HCT116 (cell line): Measurements from ENCODE around the gene SLC9A9. TPM values are rescaled to one million over a fixed set of nuclear protein-coding genes. Genes with fewer than 3 reads are reported as not detected.

Source experiments
- ATAC-seq: fragments of 200-7000 bp; cut with Tn5 transposase; 2 replicates; pipeline ENCODE4 v1.9.1; 2020; ENCODE audit warnings: mild to moderate bottlenecking, moderate library complexity
- BruUV-seq: library from RNA; stranded (reverse); fragments of 400-500 nt; replicated peaks from 2 replicates; lab custom pipeline; 2021; lab: Mats Ljungman, UMichigan
- CTCF ChIA-PET: fragments of 300-600 bp; sonication (Branson Sonifier 250); formaldehyde crosslinking; loops from one replicate; lab custom pipeline; 2021; ENCODE audit warnings: antibody characterized with exemption; lab: Charles Lee
- POLR2A ChIA-PET: fragments of 300-600, 350-600 bp; sonication (Branson Sonifier 250); formaldehyde crosslinking; loops from one replicate; lab custom pipeline; 2021; ENCODE audit warnings: antibody characterized with exemption; lab: Charles Lee
- RAD21 ChIA-PET, 2 experiments: fragments of 300-600 bp; sonication (Branson Sonifier 250); formaldehyde crosslinking; loops; one replicate each; lab custom pipeline; 2023; ENCODE audit warnings: low total read pairs in 2 of 2; ENCODE audit not compliant: uncharacterized antibody in 2 of 2, unreplicated experiment in 2 of 2, low non-redundant PET in 1 of 2; lab: Charles Lee
- DNase-seq: peaks from one replicate; pipeline ENCODE4 v3.0.0-alpha.2; 2010; ENCODE audit warnings: low read depth, low spot score
- H2AFZ ChIP-seq: fragments of 200-600 bp; shearing (Covaris generic), sonication (generic); 2 replicates; pipeline ENCODE4 v1.6.1; 2017; ENCODE audit warnings: low read depth, mixed run types, mixed read lengths, antibody characterized with exemption, low read length; ENCODE audit not compliant: poor library complexity, severe bottlenecking
- H3K27ac ChIP-seq: 2 replicates; pipeline ENCODE4 v1.5.1; 2012; ENCODE audit warnings: low read depth, low read length
- H3K27me3 ChIP-seq: fragments of 200-600 bp; sonication (generic); 2 replicates; pipeline ENCODE4 v1.6.1; 2016; ENCODE audit warnings: mixed run types, low read length, mixed read lengths; ENCODE audit not compliant: insufficient read depth
- H3K36me3 ChIP-seq, 2 experiments: fragments of 200-500 bp in 1 of 2; fragments of 200-600 bp in 1 of 2; sonication (Bioruptor generic) in 1 of 2; sonication (generic) in 1 of 2; 2 replicates each; pipeline versions ENCODE4 v1.5.1 to v1.6.1; 2014 to 2016; ENCODE audit warnings: low read length in 2 of 2, inconsistent platforms in 1 of 2, mixed read lengths in 1 of 2, mixed run types in 1 of 2; ENCODE audit not compliant: insufficient read depth in 2 of 2, control insufficient read depth in 1 of 2
- H3K4me1 ChIP-seq, 2 experiments: fragments of 200-600 bp in 1 of 2; sonication (generic) in 1 of 2; 2 replicates each; pipeline versions ENCODE4 v1.5.1 to v1.6.1; 2012 to 2017; ENCODE audit warnings: low read length in 2 of 2, inconsistent platforms in 1 of 2, mild to moderate bottlenecking in 1 of 2, mixed read lengths in 1 of 2, mixed run types in 1 of 2, moderate library complexity in 1 of 2; ENCODE audit not compliant: insufficient read depth in 2 of 2, control insufficient read depth in 1 of 2
- H3K4me2 ChIP-seq: fragments of 200-600 bp; sonication (generic); 2 replicates; pipeline ENCODE4 v1.6.1; 2017; ENCODE audit warnings: mixed run types, low read length, mixed read lengths
- H3K4me3 ChIP-seq, 2 experiments: fragments of 200-600 bp in 1 of 2; sonication (generic) in 1 of 2; replicated peaks in 1 of 2; 2 replicates each; pipeline ENCODE4 v1.5.1; 2011 to 2016; ENCODE audit warnings: low read length in 2 of 2, control low read depth in 1 of 2, low read depth in 1 of 2, mild to moderate bottlenecking in 1 of 2, mixed read lengths in 1 of 2, mixed run types in 1 of 2
- H3K79me2 ChIP-seq: fragments of 200-600 bp; sonication (generic); 2 replicates; pipeline ENCODE4 v1.6.1; 2017; ENCODE audit warnings: mild to moderate bottlenecking, mixed run types, low read length, moderate library complexity, mixed read lengths; ENCODE audit not compliant: insufficient read depth
- H3K9ac ChIP-seq: fragments of 200-600 bp; sonication (generic); 2 replicates; pipeline ENCODE4 v1.6.1; 2016; ENCODE audit warnings: low read length, mixed read lengths
- H3K9me2 ChIP-seq: fragments of 200-600 bp; sonication (generic), shearing (Covaris generic); 2 replicates; pipeline ENCODE4 v1.6.1; 2017; ENCODE audit warnings: mixed run types, mild to moderate bottlenecking, moderate library complexity; ENCODE audit not compliant: insufficient read depth
- H3K9me3 ChIP-seq, 2 experiments: fragments of 200-500 bp in 1 of 2; fragments of 200-600 bp in 1 of 2; sonication (Bioruptor generic) in 1 of 2; sonication (generic) in 1 of 2; 2 replicates each; pipeline ENCODE4 v1.6.1; 2014 to 2017; ENCODE audit warnings: low read length in 2 of 2, mixed read lengths in 2 of 2, inconsistent platforms in 1 of 2, low read depth in 1 of 2, mild to moderate bottlenecking in 1 of 2, mixed run types in 1 of 2, moderate library complexity in 1 of 2; ENCODE audit not compliant: control insufficient read depth in 1 of 2, insufficient read depth in 1 of 2
- H4K20me1 ChIP-seq: fragments of 200-600 bp; sonication (generic), shearing (Covaris generic); 2 replicates; pipeline ENCODE4 v1.6.1; 2017; ENCODE audit warnings: mixed run types, mild to moderate bottlenecking, moderate library complexity; ENCODE audit not compliant: insufficient read depth
- ATF3 ChIP-seq: IDR thresholded peaks from 2 replicates; pipeline ENCODE4 v1.6.1; 2012
- CBX3 ChIP-seq: IDR thresholded peaks from 2 replicates; pipeline ENCODE4 v1.6.1; 2012; ENCODE audit warnings: low read depth
- CEBPB ChIP-seq: IDR thresholded peaks from 2 replicates; pipeline ENCODE4 v1.6.1; 2012; ENCODE audit warnings: low read depth
- CTCF ChIP-seq, 3 experiments: fragments of 200-600 bp in 1 of 3; sonication (generic) in 1 of 3; IDR thresholded peaks in 2 of 3; conservative IDR thresholded peaks in 1 of 3; 2 replicates each; pipeline ENCODE4 v1.5.1; 2012 to 2017; ENCODE audit warnings: low read depth in 2 of 3, low read length in 2 of 3, antibody characterized with exemption in 1 of 3, borderline replicate concordance in 1 of 3, control low read depth in 1 of 3, mild to moderate bottlenecking in 1 of 3, mixed read lengths in 1 of 3, mixed run types in 1 of 3, moderate library complexity in 1 of 3; ENCODE audit not compliant: insufficient read depth in 1 of 3
- EGR1 ChIP-seq: IDR thresholded peaks from 2 replicates; pipeline ENCODE4 v1.6.1; 2012; ENCODE audit warnings: low read depth
- EZH2 ChIP-seq: fragments of 200-600 bp; sonication (generic); IDR thresholded peaks from 2 replicates; pipeline ENCODE4 v1.6.1; 2017; ENCODE audit warnings: antibody characterized with exemption, mixed run types
- EZH2phosphoT487 ChIP-seq: fragments of 200-600 bp; IDR thresholded peaks from 2 replicates; pipeline ENCODE4 v1.6.1; 2018; ENCODE audit warnings: antibody characterized with exemption, borderline replicate concordance
- FOSL1 ChIP-seq: IDR thresholded peaks from 2 replicates; pipeline ENCODE4 v1.6.1; 2012; ENCODE audit warnings: low read depth
- JUND ChIP-seq: IDR thresholded peaks from 2 replicates; pipeline ENCODE4 v1.6.1; 2012
- MAX ChIP-seq: IDR thresholded peaks from 2 replicates; pipeline ENCODE4 v1.6.1; 2012
- POLR2A ChIP-seq: IDR thresholded peaks from 2 replicates; pipeline ENCODE4 v1.7.0; 2011; ENCODE audit warnings: borderline replicate concordance; ENCODE audit not compliant: insufficient read depth, insufficient read length; ENCODE audit errors: extremely low read depth
- POLR2AphosphoS5 ChIP-seq: IDR thresholded peaks from 2 replicates; pipeline ENCODE4 v1.6.1; 2011; ENCODE audit warnings: mild to moderate bottlenecking, low read depth, low read length, moderate library complexity
- RAD21 ChIP-seq: IDR thresholded peaks from 2 replicates; pipeline ENCODE4 v1.6.1; 2012; ENCODE audit warnings: low read depth, mild to moderate bottlenecking
- REST ChIP-seq: IDR thresholded peaks from 2 replicates; pipeline ENCODE4 v1.6.1; 2012; ENCODE audit warnings: low read depth
- SIN3A ChIP-seq: IDR thresholded peaks from 2 replicates; pipeline ENCODE4 v1.6.1; 2012; ENCODE audit warnings: low read depth
- SP1 ChIP-seq: IDR thresholded peaks from 2 replicates; pipeline ENCODE4 v1.6.1; 2012; ENCODE audit warnings: low read depth
- SRF ChIP-seq: IDR thresholded peaks from 2 replicates; pipeline ENCODE4 v1.6.1; 2012; ENCODE audit warnings: low read depth
- TCF7L2 ChIP-seq: IDR thresholded peaks from 2 replicates; pipeline ENCODE4 v1.7.0; 2011; ENCODE audit warnings: borderline replicate concordance, inconsistent platforms; ENCODE audit not compliant: insufficient read depth, insufficient read length; ENCODE audit errors: extremely low read depth
- YY1 ChIP-seq: IDR thresholded peaks from 2 replicates; pipeline ENCODE4 v1.6.1; 2011; ENCODE audit warnings: low read length, low read depth, moderate library complexity, mild to moderate bottlenecking; ENCODE audit not compliant: insufficient replicate concordance; ENCODE audit errors: extremely low read depth
- ZFX ChIP-seq: fragments of 450-650 bp; IDR thresholded peaks from 2 replicates; pipeline ENCODE4 v1.6.1; 2017
- intact Hi-C: fragments of 100-400 bp; cut with micrococcal nuclease; formaldehyde crosslinking; loops from 2 replicates; pipeline ENCODE4 v1.10.0; 2022
- total RNA-seq: library from RNA; stranded (reverse); gene quantifications from one replicate; pipeline ENCODE4 v1.2.1, GENCODE V29; 2021; ENCODE audit not compliant: unreplicated experiment

The SLC9A9 gene
- total RNA-seq, 1 experiment from 2014 or later = 0.20 TPM

GRCh38 chr3:143685491-143685890, 162.8 kb downstream of the SLC9A9 start (continued):
- no peak for TF ChIP-seq REST
- no peak for TF ChIP-seq EZH2phosphoT487
- no peak for TF ChIP-seq MAX
- no peak for TF ChIP-seq EZH2
- TF ChIP-seq SIN3A = no peak
- no peak for TF ChIP-seq ATF3
- TF ChIP-seq CEBPB = no peak
- TF ChIP-seq SRF = no peak
- no peak for TF ChIP-seq YY1

GRCh38 chr3:143677430-143677829, 170.8 kb downstream of the SLC9A9 start:
- Histone ChIP-seq H3K9me3 (no peaks in the 10 kb centered on the region), H3K36me3 (no peaks in the 10 kb centered on the region), H3K27me3 (no peaks in the 10 kb centered on the region; the same call in 1 of the 2 replicates), H3K4me2 (no peak overlapping the region), H3K9me2 (no peaks in the 10 kb centered on the region), H3K79me2 (no peaks in the 10 kb centered on the region), H3K9ac (no peak overlapping the region), H2AFZ (no peak overlapping the region), H3K27ac (no peak overlapping the region), H3K4me1 (peaks cover 0 to 2% of the 10 kb centered on the region in 2 experiments; a peak in 1 of 4 replicates), H3K4me3 (no peak overlapping the region), H4K20me1 (no peaks in the 10 kb centered on the region)
- ATAC-seq (no peak), DNase-seq (no peak)
- TF ChIP-seq YY1 (no peak), CTCF (IDR thresholded peaks at IDR 0.05 in 2 of 3, conservative IDR thresholded peaks at IDR 0.05 in 1 of 3; ENCODE audit: borderline replicate concordance in 1 of 3, insufficient read depth in 1 of 3, low read depth in 2 of 3, low read length in 2 of 3) (no peak), TCF7L2 (no peak), ZFX (no peak), EGR1 (no peak), RAD21 (no peak), POLR2AphosphoS5 (no peak), EZH2phosphoT487 (no peak), SP1 (no peak), SRF (no peak), CEBPB (no peak), SIN3A (no peak), ATF3 (no peak), FOSL1 (no peak), POLR2A (no peak), CBX3 (no peak), EZH2 (no peak), JUND (no peak)
- no TSS peak for BruUV-seq
- ChIA-PET RAD21 (no interaction called here), CTCF (interaction anchor here (0.9 kb wide), 1 partner anchor 30 kb away, joined by 3 read pairs; no protein-coding TSS in a partner anchor), POLR2A (no interaction called here)
- intact Hi-C loops = no loop called here
